ENCODE data around the gene DIDO1.

The DIDO1 gene

GRCh38 chr20:62892348-62893304 is 33.7 kb downstream of the DIDO1 start:
- in situ Hi-C loops (cut with MboI; ENCODE audit: low sequenced_read_pairs, unreplicated experiment): no loop called here
- DNase-seq (ENCODE audit: low spot score): no peak
- TF ChIP-seq CTCF (IDR thresholded peaks at IDR 0.05; ENCODE audit: borderline replicate concordance, control extremely low read depth, extremely low read depth, insufficient read depth, missing control alignments): no peak

DNA sequence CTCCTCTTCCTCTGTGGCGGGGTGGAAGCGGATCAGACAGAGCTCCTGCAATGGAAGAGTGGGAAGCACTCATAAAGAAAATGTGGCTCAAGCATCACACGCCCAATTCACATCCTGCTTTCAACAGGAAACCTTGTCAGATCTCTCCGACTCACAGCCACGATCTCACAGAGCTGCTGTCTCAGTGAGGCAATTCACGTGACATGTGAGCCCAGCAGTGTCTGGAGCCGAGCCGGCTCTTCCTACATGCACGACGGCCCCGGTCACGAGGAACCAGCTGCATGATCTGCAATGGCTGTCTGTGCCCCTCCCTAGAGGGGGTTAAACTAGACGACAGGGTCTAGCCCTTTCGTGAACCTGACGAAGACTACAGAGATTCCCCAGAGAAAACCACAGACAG is 35.2 kb downstream of the DIDO1 start:
- in situ Hi-C loops (cut with MboI; ENCODE audit: low sequenced_read_pairs, unreplicated experiment): no loop called here
- DNase-seq (ENCODE audit: low spot score): no peak
- TF ChIP-seq CTCF (IDR thresholded peaks at IDR 0.05; ENCODE audit: borderline replicate concordance, control extremely low read depth, extremely low read depth, insufficient read depth, missing control alignments): no peak

DNA sequence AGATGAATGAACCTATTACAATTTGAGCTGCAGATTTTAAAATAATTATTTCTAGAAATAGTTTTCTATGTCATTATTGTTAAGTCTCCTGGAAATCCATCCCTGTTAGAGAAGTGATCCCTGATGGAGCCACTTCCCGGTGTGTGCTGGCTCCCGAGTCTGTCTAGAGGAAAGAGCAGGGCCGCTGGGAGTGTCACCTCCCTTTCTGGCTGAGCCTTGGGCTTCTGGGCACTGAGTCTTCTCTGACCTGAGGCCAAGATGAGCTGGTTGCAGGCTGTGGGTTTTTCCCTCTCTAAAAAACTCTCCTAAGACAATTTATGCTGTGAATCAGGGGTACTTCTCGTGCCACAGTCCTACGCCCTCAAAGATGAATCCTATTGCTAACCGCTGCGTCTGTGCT is 35.9 kb downstream of the DIDO1 start:
- no peak for DNase-seq (ENCODE audit: low spot score)
- in situ Hi-C loops (cut with MboI; ENCODE audit: low sequenced_read_pairs, unreplicated experiment): no loop called here
- TF ChIP-seq CTCF (IDR thresholded peaks at IDR 0.05; ENCODE audit: borderline replicate concordance, control extremely low read depth, extremely low read depth, insufficient read depth, missing control alignments): no peak

DNA sequence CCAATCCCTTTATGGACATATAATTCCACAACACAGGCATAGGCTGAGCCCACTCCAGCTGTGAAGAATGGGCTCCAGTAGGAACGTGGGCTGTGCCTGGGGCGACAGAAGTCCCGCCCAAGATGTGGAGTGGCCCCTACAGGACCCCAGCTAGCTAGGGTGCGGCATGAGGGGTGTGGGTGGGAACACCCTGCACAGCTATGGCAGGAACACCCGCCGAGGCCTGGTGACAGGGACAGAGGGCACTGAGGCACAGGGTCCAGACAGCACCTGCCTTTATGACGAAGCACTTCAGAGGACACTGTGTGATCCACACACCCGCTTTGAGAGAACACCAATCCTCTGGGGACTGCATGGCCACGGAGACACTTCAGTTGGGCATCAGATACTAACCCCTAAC is 36.4 kb downstream of the DIDO1 start:
- no peak for TF ChIP-seq CTCF (IDR thresholded peaks at IDR 0.05; ENCODE audit: borderline replicate concordance, control extremely low read depth, extremely low read depth, insufficient read depth, missing control alignments)
- in situ Hi-C loops (cut with MboI; ENCODE audit: low sequenced_read_pairs, unreplicated experiment): no loop called here
- no peak for DNase-seq (ENCODE audit: low spot score)

- no peak for TF ChIP-seq CTCF (IDR thresholded peaks at IDR 0.05; ENCODE audit: borderline replicate concordance, control extremely low read depth, extremely low read depth, insufficient read depth, missing control alignments)
- DNase-seq (ENCODE audit: low spot score): no peak
- in situ Hi-C loops (cut with MboI; ENCODE audit: low sequenced_read_pairs, unreplicated experiment): no loop called here
Observed at GRCh38 chr20:62889411-62889810, 36.9 kb downstream of the DIDO1 start.

DNA sequence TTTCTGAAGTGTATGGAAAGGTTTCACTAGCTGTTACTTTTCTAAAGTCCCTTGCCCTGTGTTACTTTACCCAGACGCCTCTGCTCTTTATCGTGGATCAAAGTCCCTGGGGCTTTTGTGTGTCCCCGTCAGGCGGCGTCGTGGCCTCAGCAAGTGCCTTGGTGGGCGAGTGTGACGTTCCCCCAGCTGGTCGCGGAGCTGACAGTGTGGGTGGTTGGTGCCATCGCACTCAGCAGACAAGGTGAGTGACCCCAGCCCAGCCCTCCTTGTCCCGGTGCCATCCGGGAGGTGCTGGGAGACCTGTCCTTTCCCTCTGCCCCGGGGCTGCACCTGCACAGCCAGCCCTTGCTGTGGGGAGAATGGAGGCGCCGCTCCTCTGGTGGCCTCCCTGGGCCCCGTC is 37.4 kb downstream of the DIDO1 start:
- TF ChIP-seq CTCF (IDR thresholded peaks at IDR 0.05; ENCODE audit: borderline replicate concordance, control extremely low read depth, extremely low read depth, insufficient read depth, missing control alignments): no peak
- DNase-seq (ENCODE audit: low spot score): no peak
- in situ Hi-C loops (cut with MboI; ENCODE audit: low sequenced_read_pairs, unreplicated experiment): no loop called here

All from GM13976 (cell line).